Right lobe of liver (tissue), 6 donors: ENCODE results near the gene ACSF3. TPM values are rescaled to one million over a fixed set of nuclear protein-coding genes. Genes with fewer than 3 reads are reported as not detected.
"Not testable (repeated sequence)": the region's sequence is repeated elsewhere in the genome, so short reads cannot be mapped to it uniquely, and the experiment has no call there.

Source experiments
- ATAC-seq, 4 donors: fragments of 200-7000 bp; cut with Tn5 transposase; one replicate each; pipeline ENCODE4 v1.9.1; 2020; ENCODE audit warnings: mild to moderate bottlenecking in 4 of 4, moderate library complexity in 4 of 4
- DNase-seq, 3 donors: peaks; one replicate each; pipeline ENCODE4 v3.0.0-alpha.2; 2020
- H3K27ac ChIP-seq, 3 donors: fragments of 200-600 bp; one replicate each; pipeline ENCODE4 v1.8.0; 2022
- H3K27me3 ChIP-seq, 2 donors: fragments of 200-600 bp; one replicate each; pipeline ENCODE4 v1.8.0; 2022
- H3K36me3 ChIP-seq, 4 donors: fragments of 200-600 bp; sonication (generic) in 1 of 4; one replicate each; pipeline versions ENCODE4 v1.5.1 to v1.8.0; 2017 to 2022; ENCODE audit warnings: control low read depth in 1 of 4
- H3K4me1 ChIP-seq, 4 donors: fragments of 200-600 bp; sonication (generic) in 1 of 4; one replicate each; pipeline versions ENCODE4 v1.5.1 to v1.8.0; 2017 to 2022; ENCODE audit warnings: control low read depth in 1 of 4
- H3K4me3 ChIP-seq, 3 donors: fragments of 200-600 bp; one replicate each; pipeline ENCODE4 v1.8.0; 2022
- H3K9me3 ChIP-seq, 4 donors: fragments of 200-600 bp; sonication (generic) in 1 of 4; one replicate each; pipeline versions ENCODE4 v1.5.1 to v1.8.0; 2017 to 2022; ENCODE audit warnings: control low read depth in 1 of 4
- CTCF ChIP-seq, 4 donors: fragments of 200-600 bp in 3 of 4; fragments of 450-650 bp in 1 of 4; IDR thresholded peaks; one replicate each; pipeline versions ENCODE4 v1.5.1 to v1.8.0; 2016 to 2022; ENCODE audit warnings: antibody characterized with exemption in 4 of 4, mild to moderate bottlenecking in 2 of 4
- POLR2A ChIP-seq: fragments of 450-650 bp; IDR thresholded peaks from one replicate; pipeline ENCODE4 v1.6.1; 2017; ENCODE audit warnings: antibody characterized with exemption, mild to moderate bottlenecking
- WGBS: methylation state at CpG from one replicate; pipeline ENCODE4 v1.1.6; 2018; ENCODE audit warnings: low coverage, low lambda C conversion rate; ENCODE audit not compliant: insufficient coverage; ENCODE audit errors: missing lambda C conversion rate; 5-methylcytosine and 5-hydroxymethylcytosine counted together
- intact Hi-C, 2 donors: fragments of 100-400 bp; cut with DNase I; formaldehyde crosslinking; loops; one replicate each; pipeline versions ENCODE4 v1.11.2 to v1.14.1; 2022
- total RNA-seq, 6 experiments: library from RNA; depleted of rRNA in 2 of 6; stranded (reverse); fragments of >200 nt in 2 of 6; fragmentation: NEBNext Ultra II Directional in 3 of 6; extraction: Animal tissue kit (Norgen Biotek cat#: 25700) in 3 of 6; gene quantifications; one replicate each; pipeline versions ENCODE4 v1.1.0 to v1.2.4, GENCODE V29; 2016 to 2023
- donor health status: DM: no; HTN: yes; CAD: no.
- donor health status: DM: no; HTN: no; CAD: no.
- donor health status: DM: no; HTN: no; CAD: no.
- donor health status: DM: no; HTN: yes; CAD: no.
- donor health status: DM: no; HTN: yes; CAD: no.

ACSF3 gene
- total RNA-seq, 6 experiments from 2014 or later: 20.2 to 33.6 (median 29.4) TPM

DNA sequence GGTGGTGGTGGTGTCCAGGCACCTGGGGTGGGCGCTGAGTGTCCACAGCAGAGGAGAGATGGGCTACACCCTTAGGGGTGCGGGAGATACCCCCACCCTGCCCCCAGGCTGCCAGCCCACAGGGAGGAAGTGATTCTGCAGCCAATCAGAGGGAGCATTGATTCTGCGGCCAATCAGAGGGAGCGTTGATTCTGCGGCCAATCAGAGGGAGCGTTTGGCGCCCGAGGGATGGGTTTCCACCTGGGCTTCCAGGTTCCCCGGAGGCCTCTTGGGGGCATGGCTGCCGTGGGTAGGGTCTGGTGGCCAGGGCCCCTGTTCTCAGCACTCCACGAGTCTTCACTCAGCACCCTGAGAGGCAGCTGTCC is 28.2 kb upstream of the ACSF3 start:
- DNase-seq: no peak
- no CpG with 5 or more reads among the region's 11 CpGs for WGBS
- H3K27ac ChIP-seq: no peak overlapping the region
- no peaks in the 10 kb centered on the region for H3K9me3 ChIP-seq
- intact Hi-C loops: loop anchor here in 1 of 2 donors (10.0 kb wide), 1 partner anchor 151 kb away; no protein-coding TSS in a partner anchor
- H3K4me1 ChIP-seq: no peaks in the 10 kb centered on the region
- ATAC-seq: no peak
- H3K4me3 ChIP-seq: no peak overlapping the region
- TF ChIP-seq CTCF (IDR thresholded peaks at IDR 0.05) (no peak), POLR2A (no peak)
- H3K27me3 ChIP-seq: no peaks in the 10 kb centered on the region
- no peaks in the 10 kb centered on the region for H3K36me3 ChIP-seq

DNA sequence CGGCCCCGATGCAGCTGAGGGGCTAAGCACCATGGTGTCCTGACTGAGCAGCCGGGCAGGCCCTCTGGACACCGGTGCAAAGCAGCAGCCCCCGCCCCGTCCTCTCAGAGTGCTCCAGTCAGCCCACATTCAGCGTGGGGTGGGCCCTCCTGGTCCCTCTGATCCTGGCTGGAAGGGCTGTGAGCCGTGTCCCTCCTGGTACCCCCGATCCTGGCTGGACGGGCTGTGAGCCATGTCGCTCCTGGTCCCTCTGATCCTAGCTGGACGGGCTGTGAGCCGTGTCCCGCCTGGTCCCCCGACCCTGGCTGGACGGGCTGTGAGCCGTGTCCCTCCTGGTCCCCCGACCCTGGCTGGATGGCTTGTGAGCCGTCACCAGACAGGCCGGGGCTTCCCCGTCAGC is 26.9 kb upstream of the ACSF3 start:
- Histone ChIP-seq H3K4me1 (no peaks in the 10 kb centered on the region), H3K9me3 (no peaks in the 10 kb centered on the region), H3K4me3 (no peak overlapping the region), H3K36me3 (no peaks in the 10 kb centered on the region), H3K27me3 (no peaks in the 10 kb centered on the region), H3K27ac (no peak overlapping the region)
- intact Hi-C loops: loop anchor here in 1 of 2 donors (10.0 kb wide), 1 partner anchor 152 kb away; no protein-coding TSS in a partner anchor
- WGBS: no CpG with 5 or more reads among the region's 21 CpGs
- DNase-seq (no peak), ATAC-seq (no peak)
- no peak for TF ChIP-seq CTCF (IDR thresholded peaks at IDR 0.05)
- no peak for TF ChIP-seq POLR2A

DNA sequence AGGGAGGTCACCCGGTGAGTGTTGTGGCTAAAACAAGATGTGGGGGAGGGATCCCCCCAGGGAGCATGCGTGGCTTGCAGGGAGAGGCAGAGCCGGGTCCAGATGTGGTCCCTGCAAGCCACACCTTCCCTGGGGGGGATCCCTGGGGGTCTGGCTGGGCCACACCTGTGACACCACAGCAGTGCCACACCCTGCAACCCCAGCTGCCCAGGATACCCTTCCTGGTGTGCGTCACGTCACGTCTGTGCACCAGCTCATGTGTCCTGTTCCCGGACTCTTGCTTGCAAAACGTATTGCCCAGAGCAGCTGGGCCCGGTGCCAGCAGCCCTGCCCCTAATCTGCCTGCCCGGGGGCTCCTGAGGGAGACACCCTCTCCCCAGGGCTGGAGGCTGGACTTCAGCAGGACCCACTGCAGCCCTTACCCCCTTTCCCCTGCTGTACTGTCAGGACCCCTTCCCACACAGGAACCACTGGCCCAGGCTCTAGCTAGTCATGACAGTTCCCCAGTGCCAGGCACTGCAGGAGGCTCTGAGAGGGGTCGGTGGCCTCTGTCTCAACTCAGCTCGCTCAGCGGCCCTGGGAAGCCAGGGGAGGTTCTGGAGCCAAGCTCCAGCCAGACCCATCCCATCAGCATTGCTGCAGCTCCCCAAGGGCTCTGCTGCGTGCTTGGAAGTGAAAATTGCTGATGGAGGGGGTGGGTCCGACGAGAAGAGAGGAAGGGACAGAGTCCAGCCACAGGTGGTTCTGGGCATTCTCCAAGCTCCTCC is 25.8 kb upstream of the ACSF3 start:
- Histone ChIP-seq H3K27me3 (no peaks in the 10 kb centered on the region), H3K4me1 (no peaks in the 10 kb centered on the region), H3K36me3 (no peaks in the 10 kb centered on the region), H3K27ac (no peak overlapping the region), H3K9me3 (no peaks in the 10 kb centered on the region), H3K4me3 (no peak overlapping the region)
- TF ChIP-seq CTCF (IDR thresholded peaks at IDR 0.05) (no peak), POLR2A (no peak)
- WGBS: 33% methylated on average over 1 of the region's 16 CpGs
- ATAC-seq (peak in 3 of 4 donors; percentile 9 to 36 (median 10)), DNase-seq (no peak)
- intact Hi-C loops: loop anchor here in 1 of 2 donors (10.0 kb wide), 1 partner anchor 153 kb away; no protein-coding TSS in a partner anchor

GRCh38 chr16:89068814-89069616 is 24.6 kb upstream of the ACSF3 start:
- H3K4me1 ChIP-seq, H3K4me3 ChIP-seq, H3K27me3 ChIP-seq, DNase-seq, H3K27ac ChIP-seq, H3K9me3 ChIP-seq, ATAC-seq, H3K36me3 ChIP-seq: not testable (repeated sequence)
- intact Hi-C loops: loop anchor here in 1 of 2 donors (10.0 kb wide), 1 partner anchor 154 kb away; no protein-coding TSS in a partner anchor
- WGBS: 75% methylated on average over 4 of the region's 4 CpGs

GRCh38 chr16:89069920-89070319 is 23.7 kb upstream of the ACSF3 start:
- ATAC-seq: no peak
- Histone ChIP-seq H3K36me3 (no peaks in the 10 kb centered on the region), H3K27ac (no peak overlapping the region), H3K4me3 (no peak overlapping the region), H3K27me3 (no peaks in the 10 kb centered on the region), H3K9me3 (no peaks in the 10 kb centered on the region), H3K4me1 (no peaks in the 10 kb centered on the region)
- no peak for TF ChIP-seq POLR2A
- no peak for TF ChIP-seq CTCF (IDR thresholded peaks at IDR 0.05)
- intact Hi-C loops: loop anchor here in 1 of 2 donors (10.0 kb wide), 1 partner anchor 155 kb away; no protein-coding TSS in a partner anchor
- no peak for DNase-seq
- WGBS: 79% methylated on average over 5 of the region's 9 CpGs
